NAMALWA (cell line): ENCODE results near the gene LRIG2.
"Not testable (repeated sequence)": the region's sequence is repeated elsewhere in the genome, so short reads cannot be mapped to it uniquely, and the experiment has no call there.

Experiments
- DNase-seq: peaks from one replicate; pipeline ENCODE4 v3.0.0-alpha.2; 2015; ENCODE audit warnings: low spot score

LRIG2 gene

DNA sequence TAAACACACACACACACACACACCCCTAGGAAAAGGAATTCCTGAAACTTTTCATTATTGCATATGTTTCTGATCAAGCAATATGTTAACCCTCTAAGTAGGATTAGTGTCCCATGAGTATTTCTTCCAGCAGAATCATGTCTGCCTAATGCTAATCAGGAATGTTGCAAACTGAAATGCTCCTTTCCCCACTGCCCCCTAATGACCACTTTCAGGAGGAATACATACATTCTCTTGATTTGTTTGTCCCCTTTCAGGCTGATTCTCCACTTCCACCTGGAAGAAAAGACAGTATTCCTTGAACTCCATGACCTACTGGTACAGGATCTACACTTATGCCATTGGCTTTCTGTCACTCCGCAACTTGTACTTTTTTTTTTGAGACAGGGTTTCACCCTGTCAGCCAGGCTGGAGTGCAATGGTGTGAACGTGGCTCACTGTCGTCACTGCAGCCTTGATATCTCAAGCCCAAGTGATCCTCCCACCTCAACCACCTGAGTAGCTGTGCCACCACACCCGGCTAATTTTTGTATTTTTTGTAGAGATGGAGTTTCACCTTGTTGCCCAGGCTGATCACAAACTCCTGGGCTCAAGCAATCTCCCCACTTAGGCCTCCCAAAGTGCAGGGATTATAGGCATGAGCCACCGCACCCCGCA, 56.7 kb downstream of the LRIG2 start:
- no peak for DNase-seq

DNA sequence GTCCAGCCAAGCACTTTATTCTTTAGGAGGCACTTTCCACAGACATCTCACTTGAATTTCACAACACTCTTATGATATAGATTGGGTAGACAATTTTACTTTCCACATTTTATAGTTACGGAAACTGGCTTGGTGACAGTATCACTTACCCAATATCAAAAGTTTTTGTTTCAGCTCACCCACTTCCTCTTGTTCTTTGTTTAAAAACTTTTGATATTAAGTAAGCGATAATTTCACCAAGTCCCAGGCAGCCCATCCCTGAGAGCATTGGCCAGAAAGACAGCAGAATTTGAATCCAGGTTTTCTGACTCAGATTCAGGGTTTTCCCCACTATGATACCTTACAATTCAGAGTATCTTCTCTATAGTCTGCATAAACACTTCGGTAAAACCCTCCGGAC, 60.0 kb downstream of the LRIG2 start:
- DNase-seq: no peak

DNA sequence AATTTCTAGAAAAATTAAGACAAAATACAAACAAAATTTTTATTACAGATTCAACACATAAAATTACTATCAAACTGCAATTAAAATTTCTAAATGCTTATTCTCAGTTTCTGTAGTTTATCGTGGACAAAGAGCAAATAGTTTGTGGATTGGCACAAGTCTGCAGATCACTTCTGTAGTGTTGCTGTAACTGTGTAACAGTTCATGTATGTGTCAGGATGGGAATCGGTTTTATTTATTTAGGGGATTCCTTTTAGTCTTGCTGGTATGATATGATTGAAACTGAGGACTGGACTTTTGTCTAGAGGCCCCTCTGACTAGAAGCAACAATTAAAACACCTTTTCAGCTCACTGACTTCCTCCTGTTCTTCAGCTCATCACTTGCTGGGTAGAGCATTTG, 60.8 kb downstream of the LRIG2 start:
- no peak for DNase-seq

DNA sequence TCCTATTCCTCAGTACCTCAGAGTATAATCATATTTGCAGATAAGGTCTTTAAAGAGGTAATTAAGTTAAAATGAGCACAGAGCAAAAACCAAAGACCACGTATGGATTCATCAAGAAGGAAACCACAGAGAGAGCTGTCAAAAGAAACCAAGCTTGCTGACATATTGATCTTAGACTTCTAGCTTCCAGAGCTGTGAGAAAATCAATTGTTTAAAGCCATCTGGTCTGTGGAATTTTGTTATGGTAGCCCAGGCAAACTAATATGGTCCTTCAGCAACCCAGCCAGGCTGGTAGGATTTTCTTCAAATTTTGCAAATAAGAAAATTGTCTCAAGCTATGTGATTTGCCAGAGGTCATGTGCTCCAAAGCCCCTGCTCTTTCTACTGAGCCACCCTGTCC, 62.5 kb downstream of the LRIG2 start:
- DNase-seq: no peak

DNA sequence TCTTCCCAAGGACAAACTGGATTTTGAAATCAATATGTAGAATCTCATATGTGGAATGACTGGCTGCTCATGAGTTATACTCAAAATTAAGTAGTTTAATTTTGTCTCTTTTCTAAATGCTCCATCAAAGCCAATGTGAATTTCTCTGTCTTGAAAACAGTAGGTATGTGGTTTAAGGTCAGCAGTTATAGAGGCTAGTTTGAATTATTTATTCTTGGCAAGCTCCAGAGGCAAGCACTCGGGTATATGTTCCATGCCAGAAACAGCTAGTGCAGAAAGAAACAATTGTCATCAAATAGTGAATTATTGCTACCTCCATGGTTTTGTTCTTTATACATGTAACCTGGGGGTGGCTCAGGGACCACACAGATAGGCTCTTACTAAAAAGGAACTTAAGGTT, 63.5 kb downstream of the LRIG2 start:
- DNase-seq: no peak

DNA sequence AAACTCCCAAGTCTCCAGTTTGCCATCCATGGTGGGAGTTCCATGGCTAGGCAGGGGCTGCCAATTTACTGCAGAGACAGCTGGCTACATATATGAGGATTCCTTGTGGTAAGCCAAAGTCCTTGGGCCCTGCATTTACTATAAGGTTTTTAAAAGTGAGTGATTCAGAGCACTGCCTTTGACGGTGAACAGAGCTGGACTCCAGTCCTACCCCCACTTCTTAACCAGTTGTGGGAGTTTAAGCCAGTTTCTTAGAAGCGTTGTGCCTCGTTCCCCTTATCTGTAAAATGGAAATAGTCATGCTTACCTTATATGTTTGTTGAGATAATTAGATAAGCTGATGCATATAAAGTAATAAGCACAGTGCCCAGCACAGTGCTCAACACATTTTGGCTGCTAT, 64.6 kb downstream of the LRIG2 start:
- no peak for DNase-seq

DNA sequence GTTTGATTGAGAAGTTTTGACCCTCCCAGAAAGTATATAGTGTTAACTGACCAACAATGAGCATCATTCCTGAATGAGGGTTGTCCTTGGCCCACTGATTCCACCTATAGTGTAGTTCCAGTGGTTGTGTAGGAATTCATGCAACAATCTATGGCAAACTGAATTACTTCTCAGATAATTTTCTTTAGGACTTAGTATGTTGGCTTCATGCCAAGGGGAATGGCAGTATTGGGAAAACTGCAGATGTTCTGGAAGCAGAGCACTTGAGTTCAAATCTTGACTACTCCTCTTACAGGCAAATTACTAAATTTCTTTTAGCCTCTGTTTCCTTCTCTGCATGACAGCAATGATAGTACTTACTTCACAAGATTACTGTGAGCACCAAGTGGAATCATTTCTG, 65.8 kb downstream of the LRIG2 start:
- no peak for DNase-seq

DNA sequence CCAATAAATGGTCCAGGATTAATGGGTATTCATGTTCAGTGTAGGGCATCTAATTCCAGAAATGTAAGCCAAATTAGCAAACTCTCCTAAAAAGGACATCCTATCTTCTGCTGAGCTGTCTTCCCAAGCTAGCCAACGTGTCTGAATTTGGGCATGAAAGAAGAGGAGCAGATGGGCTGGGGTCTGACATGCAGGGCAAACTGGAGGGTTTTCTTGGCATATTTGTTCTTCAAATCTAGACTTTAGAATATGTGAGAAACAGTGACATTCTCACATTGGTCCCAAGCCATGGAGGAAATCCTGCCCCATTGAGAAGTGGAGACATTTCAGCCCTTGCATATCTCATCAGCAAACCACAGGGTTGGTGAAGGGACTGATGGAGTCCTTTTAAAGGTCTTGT, 67.2 kb downstream of the LRIG2 start:
- no peak for DNase-seq

DNA sequence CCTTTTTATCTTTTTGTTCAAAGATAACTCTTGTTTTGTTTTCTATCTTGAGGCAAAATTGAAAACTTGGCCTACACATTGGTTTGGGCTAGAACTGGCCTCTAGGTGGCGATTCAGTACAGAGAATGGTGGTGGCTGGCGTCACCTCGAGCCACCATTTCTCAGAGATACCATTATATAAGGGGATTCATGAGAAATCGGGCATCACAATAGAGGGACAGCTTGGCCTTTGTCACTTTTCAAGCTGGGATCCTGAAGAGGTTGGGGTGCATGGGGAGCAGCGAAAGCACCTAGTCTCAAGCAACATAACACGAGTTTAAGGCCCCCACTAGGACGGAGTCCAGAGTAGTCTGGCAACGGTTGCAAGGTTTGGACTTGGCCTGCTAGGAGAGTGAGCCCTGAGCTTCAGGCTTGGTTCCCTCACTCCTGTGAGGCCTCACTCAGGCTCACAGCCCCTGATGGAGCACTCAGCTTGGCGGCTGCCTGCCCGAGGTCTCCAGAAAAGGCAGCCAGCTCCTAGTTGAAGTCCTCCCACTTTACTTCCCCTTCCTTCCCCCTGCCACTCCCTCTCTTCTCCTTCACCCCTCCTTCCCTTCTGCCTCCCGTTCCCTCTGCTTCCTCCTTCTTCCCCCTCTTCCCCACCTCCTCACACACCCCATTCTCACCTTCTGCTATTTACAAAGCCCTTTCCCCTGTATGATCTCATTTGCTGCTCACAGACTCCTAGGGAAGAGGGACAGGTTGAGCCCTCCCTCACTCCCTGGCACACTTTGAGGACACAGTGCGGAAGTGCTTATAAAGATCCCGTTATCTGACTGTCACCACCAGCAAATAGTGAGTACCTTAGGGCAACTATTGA, 67.8 kb downstream of the LRIG2 start:
- DNase-seq: peak; percentile 81

DNA sequence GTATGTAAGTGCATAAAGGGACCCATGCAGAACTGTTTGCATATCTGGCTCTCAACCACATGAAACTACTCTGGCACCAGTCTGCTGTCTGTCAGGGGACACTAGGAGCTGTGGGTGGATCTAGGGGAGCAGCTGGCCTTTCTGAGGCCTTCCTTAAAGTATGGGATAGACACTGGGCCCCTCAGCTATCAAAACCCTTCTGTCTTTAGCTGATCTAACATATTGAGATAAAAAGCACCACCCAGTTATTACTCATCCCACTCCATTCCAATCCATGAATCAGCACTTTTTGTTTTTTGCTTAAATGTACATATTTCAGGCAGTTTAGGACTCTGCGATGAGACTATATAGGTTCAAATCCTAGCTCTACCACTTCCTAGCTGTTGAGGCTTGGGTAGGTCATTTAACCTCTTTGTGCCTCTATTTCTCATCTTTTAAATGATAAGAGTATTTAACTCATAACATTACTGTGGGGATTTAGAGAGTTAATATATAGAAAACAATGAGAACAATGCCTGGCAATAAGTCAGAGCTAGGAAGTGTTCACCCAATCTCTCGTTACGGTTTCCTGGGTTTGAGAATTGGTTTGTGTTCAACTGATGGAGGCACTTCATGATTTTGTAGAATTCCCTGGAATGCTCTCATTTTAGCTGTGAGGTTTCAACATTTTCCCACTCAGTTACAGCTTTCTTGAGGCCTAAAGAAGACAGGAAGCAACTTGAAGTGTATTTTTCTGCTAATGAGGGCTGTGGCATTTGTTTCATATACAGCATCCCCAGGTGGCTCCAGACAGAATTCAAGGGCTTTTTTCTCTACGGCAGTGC, 68.9 kb downstream of the LRIG2 start:
- DNase-seq: no peak

DNA sequence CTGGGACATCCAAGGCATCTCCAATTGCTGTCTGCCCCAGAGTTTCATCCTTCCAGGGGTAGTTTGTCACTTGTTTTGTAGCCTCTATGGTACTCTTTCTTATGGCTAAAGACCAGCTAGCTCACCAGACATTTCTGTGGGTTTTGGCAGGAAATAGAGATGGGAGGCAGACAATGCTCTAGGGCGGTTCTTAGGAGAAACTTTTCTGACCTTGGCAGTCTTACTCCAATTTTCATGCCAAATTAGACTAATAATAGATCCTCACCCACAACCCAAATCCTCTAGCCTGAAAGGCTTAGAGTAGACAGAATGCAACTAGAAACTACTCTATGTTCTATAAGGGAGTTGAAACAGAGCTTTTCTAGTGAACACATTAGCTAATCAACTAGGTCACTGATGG, 69.8 kb downstream of the LRIG2 start:
- no peak for DNase-seq

DNA sequence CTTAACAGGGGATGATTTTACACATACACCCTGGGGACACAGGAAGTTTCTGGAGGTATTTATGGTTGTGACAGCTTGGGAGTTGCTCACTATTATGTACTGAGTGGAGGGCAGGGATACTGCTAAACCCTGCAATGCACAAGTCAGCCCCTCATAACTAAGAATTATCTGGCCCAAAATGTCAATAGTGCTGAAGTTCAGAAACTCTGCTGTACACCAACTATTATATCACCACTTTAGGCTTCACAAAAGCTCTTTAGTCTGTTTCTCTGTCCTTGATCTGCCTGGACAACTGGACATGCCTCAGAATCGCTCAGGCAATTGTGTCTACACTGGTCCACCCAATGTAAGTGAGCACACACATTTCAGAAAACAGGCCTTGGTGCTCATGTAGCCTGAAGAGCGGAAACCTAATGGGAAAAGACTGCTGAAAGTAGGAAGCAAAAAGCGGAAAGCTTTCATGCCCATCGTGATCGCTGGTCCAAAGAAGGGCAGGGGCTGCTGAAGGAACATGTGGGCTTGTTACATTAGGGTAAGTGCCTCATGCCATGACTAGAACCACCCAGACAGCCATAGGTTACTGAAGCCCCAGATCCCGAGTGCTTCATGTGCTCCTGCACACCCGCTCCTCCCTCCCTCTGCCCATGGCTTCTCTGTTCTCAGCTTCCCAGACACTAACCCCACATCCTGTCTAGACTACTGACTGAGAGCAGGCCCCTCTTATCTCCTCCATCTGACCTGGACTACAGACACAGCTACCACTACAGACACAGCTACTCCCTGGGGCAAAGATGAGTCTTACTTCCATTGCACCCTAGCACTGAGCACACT, 73.5 kb downstream of the LRIG2 start:
- DNase-seq: no peak

DNA sequence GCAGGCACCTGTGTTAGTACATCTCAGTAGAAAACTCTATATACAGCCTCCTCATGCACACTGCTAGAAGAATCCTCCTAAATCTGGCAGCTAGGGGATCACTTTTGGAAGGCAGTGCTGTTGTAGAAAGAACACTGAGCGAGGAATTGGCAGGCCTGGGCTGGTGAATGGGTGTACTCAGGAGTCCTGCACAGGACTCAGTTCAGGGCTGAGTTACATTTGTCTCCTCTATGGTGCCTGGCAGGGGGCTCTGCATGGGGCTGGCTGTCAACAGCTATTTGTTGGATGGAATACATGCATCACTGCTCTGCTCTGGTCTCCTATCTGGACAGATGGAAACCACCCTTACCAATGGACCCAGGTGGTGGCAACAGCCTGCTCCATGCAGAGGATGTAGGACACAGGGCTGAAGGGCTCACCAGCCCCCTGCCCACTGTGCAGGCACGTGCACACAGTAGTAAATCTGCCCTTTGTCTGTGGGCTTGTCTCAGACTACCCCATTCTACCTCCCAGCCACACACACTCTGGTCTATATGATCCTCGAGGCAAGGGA, 74.2 kb downstream of the LRIG2 start:
- DNase-seq: no peak

DNA sequence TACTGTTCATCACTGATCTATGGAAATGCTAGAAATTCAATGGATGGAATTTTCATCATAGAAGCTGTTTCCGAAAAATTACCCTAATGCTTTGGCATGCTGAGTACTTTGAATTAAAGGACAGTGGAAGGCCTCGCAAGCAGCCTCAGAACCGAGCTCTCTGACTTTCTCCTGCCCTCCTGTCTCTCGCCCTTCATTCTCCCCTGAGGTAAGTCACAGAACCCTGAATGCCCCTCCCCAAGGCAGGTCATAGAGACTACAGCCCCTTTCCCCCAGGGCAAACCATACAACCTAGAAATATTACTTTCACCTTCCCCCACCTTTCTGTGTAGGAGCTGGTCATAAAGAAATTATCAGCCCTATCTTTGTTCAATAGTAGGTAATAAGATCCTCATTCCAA, 74.8 kb downstream of the LRIG2 start:
- DNase-seq: no peak

DNA sequence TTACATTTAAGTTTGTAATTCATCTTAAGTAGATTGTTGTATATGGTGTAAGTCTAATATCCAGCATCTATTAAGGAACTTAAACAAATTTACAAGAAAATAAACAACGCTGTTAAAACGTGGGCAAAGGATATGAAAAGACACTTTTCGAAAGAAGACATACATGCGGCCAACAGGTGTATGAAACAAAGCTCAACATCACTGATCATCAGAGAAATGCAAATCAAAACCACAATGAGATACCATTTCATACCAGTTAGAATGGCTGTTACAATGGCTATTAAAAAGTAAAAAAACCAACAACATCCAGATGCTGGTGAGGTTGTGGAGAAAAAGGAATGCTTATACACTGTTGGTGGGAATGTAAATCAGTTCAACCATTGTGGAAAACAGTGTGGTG, 77.5 kb downstream of the LRIG2 start:
- DNase-seq: not testable (repeated sequence)

DNA sequence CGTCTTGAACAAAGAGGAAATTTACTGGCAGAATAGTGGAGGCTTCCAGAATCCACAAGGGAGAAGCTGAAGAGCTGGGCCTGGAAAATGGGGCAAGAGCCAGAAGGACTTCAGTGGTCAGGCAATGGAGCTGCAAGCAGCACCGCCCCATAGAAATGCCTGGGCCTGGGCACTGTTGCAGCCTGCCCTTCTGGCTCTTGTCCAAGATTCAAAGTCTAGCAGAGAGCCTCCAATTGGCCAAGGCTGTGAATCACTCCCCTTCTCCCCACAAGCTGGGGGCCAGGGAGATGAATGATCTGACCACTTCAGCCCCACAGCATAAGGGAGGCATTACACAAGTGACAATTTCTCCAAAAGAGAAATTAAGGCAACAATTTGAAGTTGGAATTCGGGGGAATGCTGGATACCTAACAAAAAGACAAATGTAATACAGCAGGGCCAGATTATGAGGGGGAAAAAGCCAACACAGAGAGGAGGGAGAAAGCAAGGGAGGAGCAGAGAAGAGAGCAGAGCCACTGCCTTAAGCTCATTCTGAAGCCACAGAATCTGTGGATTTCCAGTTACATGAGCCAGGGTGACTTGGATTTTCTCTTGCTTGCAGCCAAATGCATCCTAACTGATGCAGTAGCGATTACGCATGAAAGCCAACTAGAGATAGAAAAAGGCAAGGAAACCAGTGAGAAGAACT, 80.3 kb downstream of the LRIG2 start:
- no peak for DNase-seq

DNA sequence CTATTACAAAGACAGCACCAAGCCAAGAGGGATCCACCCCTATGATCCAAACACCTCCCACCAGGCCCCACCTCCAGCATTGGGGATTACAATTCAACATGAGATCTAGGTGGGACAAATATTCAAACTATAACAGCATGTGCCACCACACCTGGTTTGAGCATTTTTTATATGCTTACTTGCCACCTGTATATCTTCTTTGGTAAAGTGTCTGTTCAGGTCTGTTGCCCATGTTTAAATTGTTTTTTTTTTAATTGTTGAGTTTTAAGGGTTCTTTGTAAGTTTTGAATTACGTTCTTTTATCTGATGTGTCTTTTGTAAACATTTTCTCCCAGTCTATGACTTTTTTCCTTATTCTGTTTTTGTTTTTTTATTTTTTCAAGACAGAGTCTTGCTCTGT, 83.4 kb downstream of the LRIG2 start:
- DNase-seq: no peak

DNA sequence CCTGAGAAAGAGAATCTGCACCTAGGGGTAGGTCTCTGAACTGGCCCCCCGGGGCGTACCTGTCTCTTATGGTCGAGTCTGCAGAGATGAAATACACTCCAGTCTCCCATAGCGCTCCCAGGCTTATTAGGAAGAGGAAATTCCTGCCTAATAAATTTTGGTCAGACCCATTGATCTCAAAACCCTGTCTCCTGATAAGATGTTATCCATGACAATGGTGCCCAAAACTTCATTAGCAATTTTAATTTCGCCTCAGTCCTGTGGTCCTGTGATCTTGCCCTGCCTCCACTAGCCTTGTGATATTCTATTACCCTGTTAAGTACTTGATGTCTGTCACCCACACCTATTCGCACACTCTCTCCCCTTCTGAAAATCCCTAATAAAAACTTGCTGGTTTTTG, 85.7 kb downstream of the LRIG2 start:
- DNase-seq: not testable (repeated sequence)

DNA sequence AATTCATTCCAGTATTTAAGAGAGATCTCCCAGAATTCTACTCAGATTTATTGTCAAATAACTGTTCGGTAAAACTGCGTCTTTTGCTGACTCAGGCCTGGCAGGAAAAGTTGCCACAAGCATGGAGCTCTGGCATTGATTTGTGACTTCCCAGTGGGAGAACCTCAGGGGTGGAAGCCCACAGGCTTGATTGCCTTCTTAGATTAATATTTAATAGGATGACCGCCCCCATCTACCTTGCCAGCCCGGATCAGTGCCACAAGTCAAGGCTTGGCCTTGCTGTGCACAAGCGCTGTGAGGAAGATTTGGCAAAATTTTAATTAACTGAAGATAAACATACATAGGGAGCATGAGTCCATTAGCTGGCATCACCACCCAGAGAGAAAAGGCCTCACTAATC, 93.5 kb downstream of the LRIG2 start:
- no peak for DNase-seq

DNA sequence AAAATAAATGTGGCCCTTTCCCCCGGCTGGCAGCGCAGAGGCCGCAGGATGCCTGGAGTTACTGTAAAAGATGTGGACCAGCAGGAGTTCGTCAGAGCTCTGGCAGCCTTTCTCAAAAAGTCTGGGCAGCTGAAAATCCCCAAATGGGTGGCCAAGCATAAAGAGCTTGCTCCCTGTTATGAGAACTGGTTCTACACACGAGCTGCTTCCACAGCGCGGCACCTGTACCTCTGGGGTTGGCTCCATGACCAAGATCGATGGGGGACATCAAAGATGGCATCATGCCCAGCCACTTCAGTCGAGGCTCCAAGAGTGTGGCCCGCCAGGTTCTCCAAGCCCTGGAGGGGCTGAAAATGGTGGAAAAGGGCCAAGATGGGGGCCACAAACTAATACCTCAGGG, 95.9 kb downstream of the LRIG2 start:
- no peak for DNase-seq

DNA sequence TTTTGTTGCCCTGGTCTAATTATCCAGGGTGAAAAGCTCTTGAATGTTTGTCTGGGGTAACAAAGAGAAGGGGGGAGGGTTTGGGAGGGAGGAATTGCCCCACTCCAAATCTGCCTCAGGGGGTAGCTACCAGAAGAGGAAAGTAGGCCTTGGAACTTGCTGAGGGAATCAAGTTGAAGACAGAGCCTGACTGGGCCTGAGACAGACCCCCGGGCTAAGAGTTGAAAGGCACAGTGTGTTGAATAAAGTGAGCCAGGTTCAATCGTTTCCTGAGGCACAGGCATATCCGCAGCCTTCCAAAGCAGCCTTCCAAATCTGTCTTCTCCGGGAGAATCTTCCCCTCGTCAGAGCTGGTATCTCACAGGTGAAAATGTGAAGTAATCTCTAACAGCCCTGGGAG, 96.6 kb downstream of the LRIG2 start:
- DNase-seq: no peak
